Astrocyte (in vitro differentiated cells and primary cell): ENCODE results near the gene UBE2S. TPM values are rescaled to one million over a fixed set of nuclear protein-coding genes. Genes with fewer than 3 reads are reported as not detected.

ENCODE experiments used
- DNase-seq: peaks from one replicate; pipeline ENCODE4 v3.0.0-alpha.2; 2010; ENCODE audit warnings: low read depth
- FAIRE-seq: peaks from 2 replicates; lab custom pipeline; 2011; peaks lifted over from hg19 to GRCh38; lab: Jason Lieb, UNC
- H2AFZ ChIP-seq: 2 replicates; pipeline ENCODE4 v1.6.0; 2012; ENCODE audit warnings: low read depth, low read length, inconsistent platforms
- H3K27ac ChIP-seq: 2 replicates; pipeline ENCODE4 v1.5.1; 2011; ENCODE audit warnings: low read depth, low read length, inconsistent platforms
- H3K27me3 ChIP-seq: 2 replicates; pipeline ENCODE4 v1.6.0; 2011; ENCODE audit warnings: low read length, inconsistent platforms; ENCODE audit not compliant: insufficient read depth
- H3K36me3 ChIP-seq: 2 replicates; pipeline ENCODE4 v1.5.1; 2011; ENCODE audit warnings: low read length, inconsistent platforms; ENCODE audit not compliant: insufficient read depth
- H3K4me1 ChIP-seq: 2 replicates; pipeline ENCODE4 v1.5.1; 2011; ENCODE audit warnings: low read length, inconsistent platforms; ENCODE audit not compliant: insufficient read depth
- H3K4me2 ChIP-seq: 2 replicates; pipeline ENCODE4 v1.6.0; 2012; ENCODE audit warnings: low read length, inconsistent platforms
- H3K4me3 ChIP-seq: 2 replicates; pipeline ENCODE4 v1.5.1; 2011; ENCODE audit warnings: low read depth, mild to moderate bottlenecking, low read length, inconsistent platforms; ENCODE audit not compliant: insufficient read depth
- H3K79me2 ChIP-seq: 2 replicates; pipeline ENCODE4 v1.6.0; 2012; ENCODE audit warnings: mild to moderate bottlenecking, low read length, inconsistent platforms; ENCODE audit not compliant: insufficient read depth
- H3K9ac ChIP-seq: 2 replicates; pipeline ENCODE4 v1.6.0; 2012; ENCODE audit warnings: mild to moderate bottlenecking, low read length, inconsistent platforms
- H3K9me3 ChIP-seq: 2 replicates; pipeline ENCODE4 v1.5.1; 2012; ENCODE audit warnings: low read depth, mild to moderate bottlenecking, low read length, inconsistent platforms; ENCODE audit not compliant: insufficient read depth
- H4K20me1 ChIP-seq: 2 replicates; pipeline ENCODE4 v1.6.0; 2012; ENCODE audit warnings: low read length, inconsistent platforms; ENCODE audit not compliant: insufficient read depth
- H3K27ac Mint-ChIP-seq: one replicate; pipeline ENCODE4 v1.8.0; 2021; ENCODE audit warnings: mild to moderate bottlenecking, mixed read lengths; ENCODE audit not compliant: unreplicated experiment
- H3K27me3 Mint-ChIP-seq: one replicate; pipeline ENCODE4 v1.8.0; 2021; ENCODE audit warnings: low read depth, mixed read lengths; ENCODE audit not compliant: unreplicated experiment
- H3K36me3 Mint-ChIP-seq: one replicate; pipeline ENCODE4 v1.8.0; 2021; ENCODE audit warnings: low read depth, mixed read lengths; ENCODE audit not compliant: unreplicated experiment
- H3K4me1 Mint-ChIP-seq: one replicate; pipeline ENCODE4 v1.8.0; 2021; ENCODE audit warnings: low read depth, mixed read lengths; ENCODE audit not compliant: unreplicated experiment
- H3K4me3 Mint-ChIP-seq: one replicate; pipeline ENCODE4 v1.8.0; 2021; ENCODE audit warnings: mild to moderate bottlenecking, moderate library complexity, mixed read lengths; ENCODE audit not compliant: unreplicated experiment
- H3K9me3 Mint-ChIP-seq: one replicate; pipeline ENCODE4 v1.8.0; 2021; ENCODE audit warnings: mild to moderate bottlenecking, mixed read lengths; ENCODE audit not compliant: unreplicated experiment
- CTCF ChIP-seq: IDR thresholded peaks from 2 replicates; pipeline ENCODE4 v1.5.1; 2011; ENCODE audit warnings: low read depth, mild to moderate bottlenecking, inconsistent platforms, low read length, moderate library complexity; ENCODE audit not compliant: insufficient read depth
- EZH2 ChIP-seq: IDR thresholded peaks from 2 replicates; pipeline ENCODE4 v1.6.1; 2012; ENCODE audit warnings: mild to moderate bottlenecking, low read length, inconsistent platforms; ENCODE audit not compliant: insufficient read depth
- total RNA-seq: library from RNA; stranded (reverse); gene quantifications from 2 replicates; pipeline ENCODE4 v1.2.1, GENCODE V29; 2021

The UBE2S gene
- total RNA-seq, 1 donor from 2014 or later = 116 TPM

- H3K79me2 ChIP-seq = no peaks in the 10 kb centered on the region
- no peak overlapping the region for H2AFZ ChIP-seq
- DNase-seq = no peak
- Mint-ChIP-seq H3K27ac (no peak overlapping the region), H3K27me3 (peaks cover 62% of the 10 kb centered on the region), H3K9me3 (peaks cover 10% of the 10 kb centered on the region), H3K4me1 (no peaks in the 10 kb centered on the region), H3K4me3 (no peak overlapping the region), H3K36me3 (no peaks in the 10 kb centered on the region)
- FAIRE-seq = no peak
- no peak overlapping the region for H3K4me3 ChIP-seq
- no peak overlapping the region for H3K4me2 ChIP-seq
- H4K20me1 ChIP-seq = no peaks in the 10 kb centered on the region
- TF ChIP-seq EZH2 (peak; percentile 23), CTCF (no peak)
- peaks cover 52% of the 10 kb centered on the region for H3K27me3 ChIP-seq
- no peaks in the 10 kb centered on the region for H3K36me3 ChIP-seq
- no peak overlapping the region for H3K9ac ChIP-seq
- H3K9me3 ChIP-seq = peaks cover 4% of the 10 kb centered on the region
- no peaks in the 10 kb centered on the region for H3K4me1 ChIP-seq
- H3K27ac ChIP-seq = no peak overlapping the region
These were observed 36.4 kb upstream of the UBE2S start for GRCh38 chr19:55443824-55444480.

DNA sequence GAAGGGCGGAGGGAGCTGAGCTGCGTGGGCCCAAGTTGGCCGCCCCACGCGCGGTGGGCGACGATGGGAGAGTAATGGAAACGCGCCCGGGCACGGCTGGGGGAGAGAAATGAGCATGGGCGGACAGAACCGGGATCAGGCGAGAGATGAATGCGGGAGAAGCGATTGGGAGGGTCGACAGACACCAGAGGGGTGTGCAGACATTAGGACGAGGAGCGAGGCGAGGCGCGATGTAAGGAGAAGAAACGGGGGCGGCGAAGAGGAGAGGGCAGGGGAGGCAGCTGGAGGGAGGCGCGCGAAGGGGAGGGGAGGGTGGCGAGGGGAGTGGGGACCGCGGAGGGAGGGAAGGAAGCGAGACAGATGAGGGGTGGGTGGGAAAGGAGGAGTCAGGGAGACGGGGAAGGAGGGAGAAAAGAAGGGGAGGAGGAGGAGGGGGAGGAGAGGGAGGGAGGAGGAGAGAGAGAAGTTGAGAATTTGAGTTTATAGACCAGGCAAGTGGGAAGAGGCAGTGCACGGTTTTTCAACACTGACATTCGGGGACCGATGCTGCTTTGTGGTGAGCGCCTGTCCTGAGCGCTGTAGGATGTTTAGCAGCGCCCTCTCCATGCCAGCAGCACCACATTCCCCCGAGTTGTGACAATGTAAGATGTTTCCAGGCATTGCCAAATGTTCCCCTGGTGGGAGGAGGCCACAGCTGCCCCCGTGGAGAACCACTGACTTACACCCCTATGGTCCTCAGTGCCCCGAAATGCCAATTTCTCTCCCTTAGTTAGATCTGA is 35.6 kb upstream of the UBE2S start, which contains the start of gene SHISA7:
SHISA7 (minus strand) TSS at position 256 of the 779 bp plus-strand sequence. CDS start 437 bp downstream, outside the sequence.
- H4K20me1 ChIP-seq = no peaks in the 10 kb centered on the region
- no peak within 1 kb of the TSS for H3K4me3 Mint-ChIP-seq
- TF ChIP-seq CTCF (no peak), EZH2 (peak; percentile 71)

More for the DNA sequence above, 35.6 kb upstream of the UBE2S start, which contains the start of gene SHISA7:
- Histone ChIP-seq H3K36me3 (no peaks in the 10 kb centered on the region), H3K79me2 (no peaks in the 10 kb centered on the region), H3K27me3 (peaks cover 57% of the 10 kb centered on the region), H3K27ac (no peak within 1 kb of the TSS), H3K4me3 (no peak within 1 kb of the TSS), H3K9ac (no peak within 1 kb of the TSS), H2AFZ (no peak within 1 kb of the TSS), H3K4me1 (no peaks in the 10 kb centered on the region), H3K9me3 (peaks cover 4% of the 10 kb centered on the region), H3K4me2 (no peak within 1 kb of the TSS)
- FAIRE-seq (no peak), DNase-seq (no peak)
- peaks cover 69% of the 10 kb centered on the region for H3K27me3 Mint-ChIP-seq
- H3K27ac Mint-ChIP-seq = no peak within 1 kb of the TSS
- no peaks in the 10 kb centered on the region for H3K4me1 Mint-ChIP-seq
- H3K36me3 Mint-ChIP-seq = no peaks in the 10 kb centered on the region
- H3K9me3 Mint-ChIP-seq = peaks cover 10% of the 10 kb centered on the region
